AG10803 (cell line): ENCODE results near the gene PPIP5K2.
"Not testable (repeated sequence)": the region's sequence is repeated elsewhere in the genome, so short reads cannot be mapped to it uniquely, and the experiment has no call there.

Experiments used
- DNase-seq: peaks from one replicate; pipeline ENCODE4 v3.0.0; 2010; ENCODE audit warnings: low read depth
- H3K4me3 ChIP-seq: 2 replicates; pipeline ENCODE4 v1.5.1; 2011; ENCODE audit warnings: mild to moderate bottlenecking, low read length, control low read depth
- CTCF ChIP-seq: conservative IDR thresholded peaks from 2 replicates; pipeline ENCODE4 v1.5.1; 2011; ENCODE audit warnings: mild to moderate bottlenecking, low read length, control low read depth, inconsistent platforms

The PPIP5K2 gene

GRCh38 chr5:103119765-103120606, at the start of gene PPIP5K2, which contains the start of gene GIN1:
PPIP5K2 (plus strand) TSS chr5:103120301; CDS start chr5:103129590, 9,289 bp downstream.
GIN1 (minus strand) TSS chr5:103120138; CDS start chr5:103108707, 11,431 bp downstream.
- TF ChIP-seq CTCF: no peak
- H3K4me3 ChIP-seq: peak within 1 kb of the TSS; percentile 95
- DNase-seq: peak; percentile 97

- DNase-seq, H3K4me3 ChIP-seq: not testable (repeated sequence)
Observed at GRCh38 chr5:103073500-103073899, 46.6 kb upstream of the PPIP5K2 start.

- no peak overlapping the region for H3K4me3 ChIP-seq
- no peak for DNase-seq
- TF ChIP-seq CTCF: no peak
Observed at GRCh38 chr5:103075442-103075841, 44.7 kb upstream of the PPIP5K2 start.

GRCh38 chr5:103079796-103080195, 40.3 kb upstream of the PPIP5K2 start:
- no peak overlapping the region for H3K4me3 ChIP-seq
- DNase-seq: no peak
- no peak for TF ChIP-seq CTCF

- H3K4me3 ChIP-seq: no peak overlapping the region
- no peak for TF ChIP-seq CTCF
- DNase-seq: no peak
Observed at GRCh38 chr5:103086547-103086946, 33.6 kb upstream of the PPIP5K2 start.

DNA sequence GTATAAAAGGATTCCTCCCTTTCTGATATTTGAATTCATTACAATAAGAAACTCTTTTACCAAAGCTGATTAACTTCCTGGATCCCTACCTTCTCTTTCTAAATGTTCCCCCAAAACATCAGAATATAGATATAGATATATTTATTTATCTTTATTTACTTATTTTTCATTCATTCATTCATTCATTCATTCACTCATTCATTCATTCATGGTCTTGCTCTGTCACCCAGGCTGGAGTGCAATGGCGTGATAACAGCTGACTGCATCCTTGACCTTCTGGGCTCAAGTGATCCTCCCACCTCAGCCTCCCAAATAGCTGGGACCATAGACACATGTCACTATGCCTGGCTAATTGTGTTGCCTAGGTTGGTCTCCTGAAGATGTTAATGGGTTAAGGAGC, 30.8 kb upstream of the PPIP5K2 start:
- no peak for TF ChIP-seq CTCF
- no peak for DNase-seq
- H3K4me3 ChIP-seq: no peak overlapping the region

DNA sequence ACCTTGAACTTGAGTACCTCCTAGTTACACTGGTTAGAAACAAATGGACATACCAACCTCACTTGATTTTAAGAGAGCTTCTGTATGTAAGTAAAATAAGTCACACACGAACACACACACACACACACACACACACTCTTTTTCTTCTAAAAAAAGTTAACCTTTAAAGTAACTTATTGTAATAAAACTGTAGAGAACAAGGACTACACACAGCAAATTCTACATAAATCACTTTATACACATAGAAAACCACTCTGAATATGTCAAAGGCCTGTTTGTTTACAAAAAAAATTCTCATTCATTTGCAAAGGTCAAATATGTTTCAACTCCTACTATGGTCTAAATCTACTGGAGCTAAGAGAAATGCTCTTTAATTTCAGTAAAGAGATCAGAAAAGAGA, 29.3 kb upstream of the PPIP5K2 start:
- no peak for DNase-seq
- H3K4me3 ChIP-seq: no peak overlapping the region
- no peak for TF ChIP-seq CTCF
